ACC112 (cell line): ENCODE measurements around the gene ADGRF3.
"Not testable (repeated sequence)": the region's sequence is repeated elsewhere in the genome, so short reads cannot be mapped to it uniquely, and the experiment has no call there.

Experiments used
- H2AFZ ChIP-seq: fragments of 200-600 bp; sonication (generic); one replicate; pipeline ENCODE4 v1.6.0; 2017; ENCODE audit warnings: antibody characterized with exemption, low read length; ENCODE audit not compliant: unreplicated experiment
- H3K27ac ChIP-seq: fragments of 200-600 bp; sonication (generic); 2 replicates; pipeline ENCODE4 v1.5.1; 2014; ENCODE audit warnings: low read depth, mild to moderate bottlenecking, antibody characterized with exemption, low read length, moderate library complexity
- H3K27me3 ChIP-seq: fragments of 200-600 bp; sonication (generic); 2 replicates; pipeline ENCODE4 v1.6.1; 2014; ENCODE audit warnings: mild to moderate bottlenecking, antibody characterized with exemption, low read length, moderate library complexity, mixed read lengths; ENCODE audit not compliant: insufficient read depth
- H3K36me3 ChIP-seq: fragments of 200-600 bp; sonication (generic); 2 replicates; pipeline ENCODE4 v1.6.1; 2016; ENCODE audit warnings: mild to moderate bottlenecking, antibody characterized with exemption, low read length, moderate library complexity, mixed read lengths; ENCODE audit not compliant: insufficient read depth
- H3K4me1 ChIP-seq: fragments of 200-600 bp; sonication (generic); one replicate; pipeline ENCODE4 v1.6.1; 2016; ENCODE audit warnings: low read length, mixed read lengths; ENCODE audit not compliant: insufficient read depth, unreplicated experiment, control insufficient read depth
- H3K4me3 ChIP-seq: fragments of 200-600 bp; sonication (generic); 2 replicates; pipeline ENCODE4 v1.5.1; 2014; ENCODE audit warnings: mild to moderate bottlenecking, low read depth, low read length
- H3K79me2 ChIP-seq: fragments of 200-600 bp; sonication (generic); one replicate; pipeline ENCODE4 v1.6.0; 2016; ENCODE audit warnings: low read length; ENCODE audit not compliant: control insufficient read depth, unreplicated experiment, insufficient read depth

The ADGRF3 gene

DNA sequence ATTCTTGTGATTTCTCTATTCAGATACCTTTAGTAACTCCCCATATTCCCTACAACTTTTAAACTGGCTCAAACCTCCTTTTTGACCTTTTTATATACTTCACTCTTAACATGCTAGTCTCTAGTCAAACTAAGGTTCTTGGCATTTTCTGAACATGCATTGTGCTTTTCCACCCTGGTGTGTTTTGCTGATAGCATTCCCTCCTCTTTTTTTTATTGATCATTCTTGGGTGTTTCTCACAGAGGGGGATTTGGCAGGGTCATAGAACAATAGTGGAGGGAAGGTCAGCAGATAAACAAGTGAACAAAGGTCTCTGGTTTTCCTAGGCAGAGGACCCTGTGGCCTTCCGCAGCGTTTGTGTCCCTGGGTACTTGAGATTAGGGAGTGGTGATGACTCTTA is 23.1 kb upstream of the ADGRF3 start:
- not testable (repeated sequence) for H3K79me2 ChIP-seq, H2AFZ ChIP-seq, H3K27me3 ChIP-seq, H3K36me3 ChIP-seq, H3K4me1 ChIP-seq, H3K4me3 ChIP-seq, H3K27ac ChIP-seq

- Histone ChIP-seq H3K36me3 (0 out of 2 replicates have a peak, but pooled peaks cover 3% of the 10 kb centered on the region), H3K4me1 (peaks cover 8% of the 10 kb centered on the region), H3K79me2 (peaks cover 11% of the 10 kb centered on the region), H2AFZ (no peak overlapping the region), H3K27ac (no peak overlapping the region), H3K27me3 (no peaks in the 10 kb centered on the region), H3K4me3 (no peak overlapping the region)
These were observed 20.4 kb upstream of the ADGRF3 start for GRCh38 chr2:26366957-26367356.

GRCh38 chr2:26364669-26365068 is 18.1 kb upstream of the ADGRF3 start:
- Histone ChIP-seq H3K4me3 (no peak overlapping the region), H3K4me1 (peaks cover 8% of the 10 kb centered on the region), H3K36me3 (0 out of 2 replicates have a peak, but pooled peaks cover 3% of the 10 kb centered on the region), H3K27me3 (no peaks in the 10 kb centered on the region), H3K79me2 (peaks cover 21% of the 10 kb centered on the region), H2AFZ (no peak overlapping the region), H3K27ac (no peak overlapping the region)

GRCh38 chr2:26363958-26364357 is 17.4 kb upstream of the ADGRF3 start:
- Histone ChIP-seq H3K4me1 (peaks cover 8% of the 10 kb centered on the region), H2AFZ (no peak overlapping the region), H3K79me2 (peaks cover 27% of the 10 kb centered on the region), H3K27me3 (no peaks in the 10 kb centered on the region), H3K27ac (no peak overlapping the region), H3K4me3 (no peak overlapping the region), H3K36me3 (0 out of 2 replicates have a peak, but pooled peaks cover 3% of the 10 kb centered on the region)

DNA sequence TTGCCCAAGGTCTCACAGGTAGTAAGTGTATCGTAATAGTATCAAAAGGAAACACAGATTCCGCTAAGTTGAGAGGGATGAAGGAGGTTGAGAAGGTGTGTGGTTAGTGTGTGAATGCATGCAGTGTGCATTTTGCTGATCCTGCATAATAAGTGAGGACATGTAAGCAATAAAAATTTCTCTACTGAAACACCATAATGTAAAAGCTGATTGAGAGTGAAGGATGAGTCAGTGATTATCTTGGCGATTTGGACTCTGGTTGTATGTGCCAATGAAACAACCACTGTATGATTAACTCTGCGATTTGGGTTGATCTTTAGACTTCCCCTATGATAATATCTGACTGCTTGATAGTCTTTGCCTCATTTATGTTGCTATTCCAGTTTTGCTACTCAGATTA is 16.7 kb upstream of the ADGRF3 start:
- H3K4me3 ChIP-seq: no peak overlapping the region
- no peak overlapping the region for H2AFZ ChIP-seq
- H3K27me3 ChIP-seq: no peaks in the 10 kb centered on the region
- H3K27ac ChIP-seq: no peak overlapping the region
- H3K36me3 ChIP-seq: 0 out of 2 replicates have a peak, but pooled peaks cover 3% of the 10 kb centered on the region
- H3K79me2 ChIP-seq: peaks cover 34% of the 10 kb centered on the region
- peaks cover 8% of the 10 kb centered on the region for H3K4me1 ChIP-seq

GRCh38 chr2:26359886-26360473 is 13.4 kb upstream of the ADGRF3 start:
- H3K36me3 ChIP-seq: no peaks in the 10 kb centered on the region

GRCh38 chr2:26356771-26357170 is 10.2 kb upstream of the ADGRF3 start:
- Histone ChIP-seq H3K4me1 (peaks cover 23% of the 10 kb centered on the region), H3K27ac (no peak overlapping the region), H3K79me2 (peaks cover 73% of the 10 kb centered on the region), H3K36me3 (no peaks in the 10 kb centered on the region), H3K27me3 (no peaks in the 10 kb centered on the region), H2AFZ (no peak overlapping the region), H3K4me3 (no peak overlapping the region)

More at GRCh38 chr2:26359886-26360473, 13.4 kb upstream of the ADGRF3 start:
- Histone ChIP-seq H3K79me2 (peaks cover 55% of the 10 kb centered on the region), H3K4me1 (peaks cover 23% of the 10 kb centered on the region), H3K4me3 (no peak overlapping the region), H3K27ac (no peak overlapping the region), H3K27me3 (no peaks in the 10 kb centered on the region), H2AFZ (no peak overlapping the region)

DNA sequence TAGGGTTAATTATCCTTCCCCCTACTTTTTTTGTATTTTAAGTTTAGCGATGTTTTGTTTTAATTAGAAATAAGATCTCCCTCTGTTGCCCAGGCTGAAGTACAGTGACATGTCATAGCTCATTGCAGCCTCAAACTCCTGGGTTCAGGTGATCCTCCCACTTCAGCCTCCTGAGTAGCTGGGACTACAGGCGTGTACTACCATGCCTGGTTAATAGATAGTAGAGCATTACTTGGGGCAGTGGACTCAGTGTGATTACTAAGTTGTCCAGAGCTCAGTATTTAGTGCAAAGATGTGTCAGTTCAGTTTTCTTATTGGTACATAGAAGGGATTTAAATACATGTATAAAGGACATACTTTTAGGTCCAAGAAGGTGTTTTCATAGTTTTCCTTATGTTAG is 9.5 kb upstream of the ADGRF3 start:
- Histone ChIP-seq H3K4me3 (no peak overlapping the region), H3K36me3 (no peaks in the 10 kb centered on the region), H3K27me3 (no peaks in the 10 kb centered on the region), H2AFZ (no peak overlapping the region), H3K79me2 (peaks cover 79% of the 10 kb centered on the region), H3K27ac (no peak overlapping the region), H3K4me1 (peaks cover 23% of the 10 kb centered on the region)

GRCh38 chr2:26355038-26355995 is 8.7 kb upstream of the ADGRF3 start:
- peak overlapping the region; percentile 78 for H3K27ac ChIP-seq
- peak overlapping the region; percentile 8 for H3K4me3 ChIP-seq
- no peaks in the 10 kb centered on the region for H3K36me3 ChIP-seq
- H3K79me2 ChIP-seq: peaks cover 82% of the 10 kb centered on the region
- no peaks in the 10 kb centered on the region for H3K27me3 ChIP-seq
- peaks cover 23% of the 10 kb centered on the region for H3K4me1 ChIP-seq
- no peak overlapping the region for H2AFZ ChIP-seq

DNA sequence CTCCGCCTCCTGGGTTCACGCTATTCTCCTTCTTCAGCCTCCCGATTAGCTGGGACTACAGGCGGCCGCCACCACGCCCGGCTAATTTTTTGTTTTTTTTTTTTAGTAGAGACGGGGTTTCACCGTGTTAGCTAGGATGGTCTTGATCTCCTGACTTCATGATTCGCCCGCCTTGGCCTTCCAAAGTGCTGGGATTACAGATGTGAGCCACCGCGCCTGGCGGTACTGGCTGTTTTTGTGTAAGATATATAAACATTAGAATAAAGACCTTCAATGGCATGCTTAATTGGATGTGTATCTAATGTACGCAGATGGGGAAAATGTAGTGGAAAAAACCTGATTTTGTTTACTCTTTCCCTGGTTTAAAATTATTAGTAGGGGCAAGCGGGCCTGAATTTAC is 7.9 kb upstream of the ADGRF3 start:
- not testable (repeated sequence) for H3K27me3 ChIP-seq, H3K36me3 ChIP-seq, H3K4me3 ChIP-seq, H2AFZ ChIP-seq
- Histone ChIP-seq H3K79me2 (peaks cover 77% of the 10 kb centered on the region), H3K27ac (peak overlapping the region; percentile 78), H3K4me1 (peaks cover 23% of the 10 kb centered on the region)
